ENCODE results near the gene RICTOR. TPM values are rescaled to one million over a fixed set of nuclear protein-coding genes. Genes with fewer than 3 reads are reported as not detected.

Gene RICTOR
- total and polyA plus RNA-seq, 2 of the 4 experiments (the other 2 are of a cell fraction): 4.1 to 35.7 TPM

- Histone ChIP-seq H3K9ac (ENCODE audit: low read depth, low read length) (peak overlapping the region; percentile 69), H4K5ac (ENCODE audit: low read depth, low read length) (peak overlapping the region; percentile 99), H3K36me3 (ENCODE audit: control insufficient read depth, insufficient read depth, low read length) (no peaks in the 10 kb centered on the region), H3K14ac (replicated peaks; ENCODE audit: low read depth, low read length) (peak overlapping the region; percentile 98), H2BK15ac (ENCODE audit: low read depth, low read length) (peak overlapping the region; percentile 95), H3K9me3 (ENCODE audit: control insufficient read depth, insufficient read depth, low read length) (no peaks in the 10 kb centered on the region), H3K79me1 (ENCODE audit: low read depth in 1 of 2, low read length in 2 of 2) (peaks cover 0 to 3% of the 10 kb centered on the region in 2 experiments; a peak in 1 of 4 replicates), H3K9me1 (ENCODE audit: insufficient read depth, low read length) (peaks cover 13% of the 10 kb centered on the region), H3K4me2 (ENCODE audit: low read depth, low read length) (peak overlapping the region; percentile 49), H3K56ac (ENCODE audit: extremely low read depth, insufficient read depth, low read length) (peak overlapping the region; percentile 91), H3K18ac (ENCODE audit: low read depth, low read length) (peak overlapping the region; percentile 97), H2AK9ac (replicated peaks; ENCODE audit: low read depth, low read length, poor library complexity) (peak overlapping the region; percentile 78), H2BK5ac (ENCODE audit: low read depth, low read length, poor library complexity, severe bottlenecking) (peak overlapping the region; percentile 100), H3K4me1 (ENCODE audit: control insufficient read depth, insufficient read depth, low read length) (peaks cover 16% of the 10 kb centered on the region), H3K27ac (ENCODE audit: insufficient read depth, low read length) (peak overlapping the region; percentile 99), H4K91ac (ENCODE audit: insufficient read depth, low read depth, low read length) (peak overlapping the region; percentile 98), H3K4ac (ENCODE audit: low read depth, low read length) (peak overlapping the region; percentile 96), H3K27me3 (ENCODE audit: control insufficient read depth, insufficient read depth, low read length) (no peaks in the 10 kb centered on the region), H3K23ac (ENCODE audit: low read depth, low read length) (peak overlapping the region; percentile 92), H2BK20ac (ENCODE audit: low read depth, low read length) (peak overlapping the region; percentile 99), H2AK5ac (ENCODE audit: low read depth, low read length) (peak overlapping the region; percentile 99), H3K4me3 (ENCODE audit: insufficient read depth, low read depth, low read length) (no peak overlapping the region), H4K8ac (ENCODE audit: low read depth in 2 of 2, low read length in 2 of 2) (peak overlapping the region; percentile 76 to 99), H2AFZ (replicated peaks; ENCODE audit: low read length, poor library complexity) (peak overlapping the region; percentile 83), H4K20me1 (ENCODE audit: insufficient read depth, low read length) (no peaks in the 10 kb centered on the region), H2BK120ac (ENCODE audit: low read depth, low read length) (peak overlapping the region; percentile 100)
- in situ Hi-C loops (cut with MboI; ENCODE audit: low sequenced_read_pairs) (no loop called here), intact Hi-C loops (cut with micrococcal nuclease) (loop anchor here (1.0 kb wide), 1 partner anchor 27 kb away; the partner anchor contains the start of gene RICTOR), dilution Hi-C loops (cut with HindIII; ENCODE audit: low sequenced_read_pairs, unreplicated experiment) (no loop called here)
- DNase-seq (peak; percentile 99), ATAC-seq (ENCODE audit: low read depth) (peak; percentile 92)
- no TSS peak for BruUV-seq (replicated peaks)
- ChIA-PET CTCF (interaction anchor here (1.6 kb wide), 1 partner anchor 20 kb away, joined by 7 read pairs; no protein-coding TSS in a partner anchor), POLR2A (ENCODE audit: unreplicated experiment) (interaction anchor here (1.0 kb wide), 1 partner anchor 324 kb away, joined by 3 read pairs; the partner anchor contains the start of gene DAB2)
- no CpG with 5 or more reads among the region's 7 CpGs for WGBS, 2 experiments (ENCODE audit: extremely low coverage in 2 of 2, insufficient read length in 1 of 2)
- TF ChIP-seq FOS (IDR thresholded peaks at IDR 0.05; ENCODE audit: low read depth, low read length): peak; percentile 93
- TF ChIP-seq MXI1 (IDR thresholded peaks at IDR 0.05; ENCODE audit: borderline replicate concordance, low read depth, low read length): no peak
- peak; percentile 30; the same call in 1 of the 2 replicates for TF ChIP-seq BHLHE40 (IDR thresholded peaks at IDR 0.05; ENCODE audit: low read depth, low read length)
- no peak for TF ChIP-seq CTCF (conservative IDR thresholded peaks at IDR 0.05; ENCODE audit: low read depth, low read length)
- peak; percentile 91 for TF ChIP-seq NFE2L2 (IDR thresholded peaks at IDR 0.05; ENCODE audit: low read depth, low read length)
- no peak; the same call in 1 of the 2 replicates for TF ChIP-seq MAZ (IDR thresholded peaks at IDR 0.05; ENCODE audit: borderline replicate concordance, low read depth, low read length)
- TF ChIP-seq USF2 (IDR thresholded peaks at IDR 0.05; ENCODE audit: low read depth, low read length): no peak
- no peak for TF ChIP-seq SMC3 (IDR thresholded peaks at IDR 0.05; ENCODE audit: low read depth, low read length)
- TF ChIP-seq RCOR1 (IDR thresholded peaks at IDR 0.05; ENCODE audit: insufficient replicate concordance, low read length): no peak
- TF ChIP-seq CEBPB (IDR thresholded peaks at IDR 0.05; ENCODE audit: low read depth, low read length): peak; percentile 95
- TF ChIP-seq RFX5 (IDR thresholded peaks at IDR 0.05; ENCODE audit: low read depth, low read length): no peak
- no peak; the same call in 1 of the 2 replicates for TF ChIP-seq POLR2A (IDR thresholded peaks at IDR 0.05; ENCODE audit: low read depth, low read length)
- TF ChIP-seq MAFK (IDR thresholded peaks at IDR 0.05; ENCODE audit: low read depth, low read length): peak; percentile 50
- no peak for TF ChIP-seq CHD1 (IDR thresholded peaks at IDR 0.05; ENCODE audit: low read depth, low read length)
- no peak for TF ChIP-seq ELK1 (IDR thresholded peaks at IDR 0.05; ENCODE audit: borderline replicate concordance, low read depth, low read length)
Measured at GRCh38 chr5:39100851-39101396, 26.7 kb upstream of the RICTOR start.
